ENCODE measurements around the gene HLA-E.
"Not testable (repeated sequence)": the region's sequence is repeated elsewhere in the genome, so short reads cannot be mapped to it uniquely, and the experiment has no call there.

HLA-E gene

DNA sequence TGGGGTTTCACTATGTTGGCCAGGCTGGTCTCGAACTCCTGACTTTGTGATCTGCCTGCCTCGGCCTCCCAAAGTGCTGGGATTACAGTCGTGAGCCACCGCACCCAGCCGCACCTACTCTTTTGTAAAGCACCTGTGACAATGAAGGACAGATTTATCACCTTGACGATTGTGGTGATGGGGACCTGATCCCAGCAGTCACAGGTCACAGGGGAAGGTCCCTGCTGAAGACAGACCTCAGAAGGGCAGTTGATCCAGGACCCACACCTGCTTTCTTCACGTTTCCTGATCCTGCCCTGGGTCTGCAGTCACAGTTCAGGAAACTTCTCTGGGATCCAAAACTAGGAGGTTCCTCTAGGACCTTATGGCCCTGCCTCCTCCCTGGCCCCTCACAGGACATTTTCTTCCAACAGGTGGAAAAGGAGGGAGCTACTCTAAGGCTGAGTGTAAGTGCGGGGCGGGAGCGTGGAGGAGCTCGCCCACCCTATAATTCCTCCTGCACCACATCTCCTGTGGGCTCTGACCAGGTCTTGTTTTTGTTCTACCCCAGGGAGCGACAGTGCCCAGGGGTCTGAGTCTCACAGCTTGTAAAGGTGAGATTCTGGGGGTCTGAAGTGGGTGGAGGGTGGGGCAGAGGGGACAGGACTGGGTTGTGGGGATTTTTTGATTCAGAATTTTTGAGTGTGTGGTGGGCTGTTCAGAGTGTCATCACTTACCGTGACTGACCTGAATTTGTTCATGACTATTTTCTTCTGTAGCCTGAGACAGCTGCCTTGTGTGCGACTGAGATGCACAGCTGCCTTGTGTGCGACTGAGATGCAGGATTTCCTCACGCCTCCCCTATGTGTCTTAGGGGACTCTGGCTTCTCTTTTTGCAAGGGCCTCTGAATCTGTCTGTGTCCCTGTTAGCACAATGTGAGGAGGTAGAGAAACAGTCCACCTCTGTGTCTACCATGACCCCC, 3.0 kb downstream of the HLA-E start:
- Histone ChIP-seq H3K9me2 (replicated peaks; ENCODE audit: insufficient read depth, low read length) (no peaks in the 10 kb centered on the region), H3K9ac (ENCODE audit: low read length) (no peak overlapping the region), H3K36me3 (ENCODE audit: low read length) (peaks cover 13% of the 10 kb centered on the region), H3K9me3 (ENCODE audit: insufficient read depth, low read length) (no peaks in the 10 kb centered on the region), H3F3A (ENCODE audit: insufficient read depth) (peaks cover 24% of the 10 kb centered on the region), H3K27ac (ENCODE audit: low read depth, low read length) (no peak overlapping the region), H3K4me2 (ENCODE audit: low read depth, low read length, poor library complexity, severe bottlenecking) (no peak overlapping the region), H3K79me2 (ENCODE audit: insufficient read depth, low read length) (peaks cover 17% of the 10 kb centered on the region), H3K4me3 (ENCODE audit: insufficient read depth, low read length, poor library complexity, severe bottlenecking) (no peak overlapping the region), H3K27me3 (ENCODE audit: low read length) (no peaks in the 10 kb centered on the region), H4K20me1 (ENCODE audit: low read depth, low read length) (peaks cover 7% of the 10 kb centered on the region; the same call in 1 of the 2 replicates), H2AFZ (ENCODE audit: low read depth, low read length, severe bottlenecking) (no peak overlapping the region)
- TF ChIP-seq EZH2phosphoT487 (conservative IDR thresholded peaks at IDR 0.05; ENCODE audit: low read length) (no peak), CTCF (IDR thresholded peaks at IDR 0.05; ENCODE audit: insufficient read depth, low read length, poor library complexity, severe bottlenecking) (no peak)

- Histone ChIP-seq H3K9ac (ENCODE audit: low read length) (no peak overlapping the region), H3K27ac (ENCODE audit: low read depth, low read length) (no peak overlapping the region), H2AFZ (ENCODE audit: low read depth, low read length, severe bottlenecking) (no peak overlapping the region), H3K36me3 (ENCODE audit: low read length) (peaks cover 13% of the 10 kb centered on the region), H3K79me2 (ENCODE audit: insufficient read depth, low read length) (peaks cover 17% of the 10 kb centered on the region), H3K9me3 (ENCODE audit: insufficient read depth, low read length) (no peaks in the 10 kb centered on the region), H4K20me1 (ENCODE audit: low read depth, low read length) (peaks cover 7% of the 10 kb centered on the region; the same call in 1 of the 2 replicates), H3K9me2 (replicated peaks; ENCODE audit: insufficient read depth, low read length) (no peaks in the 10 kb centered on the region), H3K4me2 (ENCODE audit: low read depth, low read length, poor library complexity, severe bottlenecking) (no peak overlapping the region), H3F3A (ENCODE audit: insufficient read depth) (peaks cover 24% of the 10 kb centered on the region), H3K27me3 (ENCODE audit: low read length) (no peaks in the 10 kb centered on the region), H3K4me3 (ENCODE audit: insufficient read depth, low read length, poor library complexity, severe bottlenecking) (no peak overlapping the region)
- no peak for TF ChIP-seq EZH2phosphoT487 (conservative IDR thresholded peaks at IDR 0.05; ENCODE audit: low read length)
- TF ChIP-seq CTCF (IDR thresholded peaks at IDR 0.05; ENCODE audit: insufficient read depth, low read length, poor library complexity, severe bottlenecking), result peak; percentile 57
Measured at GRCh38 chr6:30493643-30494250, 4.4 kb downstream of the HLA-E start.

DNA sequence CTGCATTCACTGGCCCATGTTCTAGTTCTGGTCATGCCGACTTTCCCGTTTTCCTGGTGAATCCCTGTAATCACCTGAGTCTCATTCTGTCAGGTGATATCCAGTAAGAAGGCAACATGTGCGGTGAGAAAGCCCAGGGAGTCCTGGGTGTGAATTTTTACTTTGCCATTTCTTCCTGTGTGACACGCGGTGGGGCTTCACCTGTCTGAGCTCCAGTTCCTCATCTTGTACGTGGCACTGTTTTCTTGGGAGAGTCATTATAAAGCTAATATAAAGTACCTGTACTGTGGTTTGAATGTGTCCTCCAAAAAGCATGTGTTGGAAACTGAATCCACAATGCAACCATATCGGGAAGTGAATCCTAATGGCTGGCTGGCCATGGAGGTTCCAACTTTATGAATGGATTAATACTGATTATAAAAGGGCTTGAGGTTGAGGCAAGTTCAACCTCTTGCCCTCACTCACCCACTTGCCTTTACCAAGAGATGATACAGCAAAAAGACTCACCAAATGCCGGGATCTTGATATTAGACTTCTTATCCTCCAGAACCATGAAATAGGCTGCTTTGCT, 5.1 kb downstream of the HLA-E start:
- Histone ChIP-seq H3K4me2 (ENCODE audit: low read depth, low read length, poor library complexity, severe bottlenecking) (no peak overlapping the region), H3K79me2 (ENCODE audit: insufficient read depth, low read length) (peaks cover 16% of the 10 kb centered on the region), H3F3A (ENCODE audit: insufficient read depth) (peaks cover 24% of the 10 kb centered on the region), H4K20me1 (ENCODE audit: low read depth, low read length) (peaks cover 7% of the 10 kb centered on the region; the same call in 1 of the 2 replicates), H3K4me3 (ENCODE audit: insufficient read depth, low read length, poor library complexity, severe bottlenecking) (no peak overlapping the region), H2AFZ (ENCODE audit: low read depth, low read length, severe bottlenecking) (no peak overlapping the region), H3K27ac (ENCODE audit: low read depth, low read length) (no peak overlapping the region), H3K9me3 (ENCODE audit: insufficient read depth, low read length) (no peaks in the 10 kb centered on the region), H3K36me3 (ENCODE audit: low read length) (peaks cover 13% of the 10 kb centered on the region), H3K9ac (ENCODE audit: low read length) (no peak overlapping the region), H3K27me3 (ENCODE audit: low read length) (no peaks in the 10 kb centered on the region), H3K9me2 (replicated peaks; ENCODE audit: insufficient read depth, low read length) (no peaks in the 10 kb centered on the region)
- TF ChIP-seq CTCF (IDR thresholded peaks at IDR 0.05; ENCODE audit: insufficient read depth, low read length, poor library complexity, severe bottlenecking), result no peak

DNA sequence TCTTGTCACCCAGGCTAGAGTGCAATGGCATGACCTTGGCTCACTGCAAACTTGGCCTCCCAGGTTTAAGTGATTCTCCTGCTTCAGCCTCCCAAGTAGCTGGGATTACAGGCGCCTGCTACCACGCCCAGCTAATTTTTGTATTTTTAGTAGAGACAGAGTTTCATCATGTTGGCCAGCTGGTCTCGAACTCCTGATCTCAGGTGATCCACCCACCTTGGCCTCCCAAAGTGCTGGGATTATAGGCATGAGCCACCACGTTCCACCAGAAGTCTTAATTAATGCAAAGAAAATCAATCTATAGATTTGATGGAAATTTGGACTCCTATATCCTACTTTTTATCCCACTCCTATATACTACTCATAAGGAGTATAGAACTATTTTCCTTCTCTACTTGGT, 5.8 kb downstream of the HLA-E start:
- peaks cover 11% of the 10 kb centered on the region for H3K79me2 ChIP-seq (ENCODE audit: insufficient read depth, low read length)
- not testable (repeated sequence) for H3K4me2 ChIP-seq (ENCODE audit: low read depth, low read length, poor library complexity, severe bottlenecking); H4K20me1 ChIP-seq (ENCODE audit: low read depth, low read length); H3K9me2 ChIP-seq (replicated peaks; ENCODE audit: insufficient read depth, low read length); H3K27me3 ChIP-seq (ENCODE audit: low read length); H3K9ac ChIP-seq (ENCODE audit: low read length); H3K27ac ChIP-seq (ENCODE audit: low read depth, low read length); H3K4me3 ChIP-seq (ENCODE audit: insufficient read depth, low read length, poor library complexity, severe bottlenecking); H3K9me3 ChIP-seq (ENCODE audit: insufficient read depth, low read length); H2AFZ ChIP-seq (ENCODE audit: low read depth, low read length, severe bottlenecking)
- peaks cover 24% of the 10 kb centered on the region for H3F3A ChIP-seq (ENCODE audit: insufficient read depth)
- H3K36me3 ChIP-seq (ENCODE audit: low read length), result peaks cover 13% of the 10 kb centered on the region

Measured in SU-DHL-6 (cell line).